HT-29 (cell line): ENCODE data around the gene FGG. TPM values are rescaled to one million over a fixed set of nuclear protein-coding genes. Genes with fewer than 3 reads are reported as not detected.

Experiments
- total RNA-seq: library from RNA; depleted of rRNA; stranded (reverse); fragments of >200 nt; shearing (Covaris generic); gene quantifications from 2 replicates; pipeline ENCODE4 v1.2.3, GENCODE V29; 2014; rRNA removed

The FGG gene
- total RNA-seq, 1 experiment from 2014 or later = not detected

Other genes with a start within 250 kb of the FGG start
- not detected in 2 replicates for gene DCHS2, start 120.9 kb downstream of the FGG start, total RNA-seq
- 50.0 and 62.8 TPM in 2 replicates for gene PLRG1, start 62.3 kb downstream of the FGG start, total RNA-seq
- not detected in 2 replicates for gene FGB, start 49.6 kb downstream of the FGG start, total RNA-seq
- gene FGA, start 21.9 kb downstream of the FGG start, total RNA-seq = not detected in 2 replicates
- gene LRAT, start 131.3 kb upstream of the FGG start, total RNA-seq = not detected in 2 replicates
- gene RBM46, start 168.6 kb upstream of the FGG start, total RNA-seq = not detected in 2 replicates